Fibroblast of lung (primary cell): ENCODE measurements around the gene IDE. TPM values are rescaled to one million over a fixed set of nuclear protein-coding genes. Genes with fewer than 3 reads are reported as not detected.
"Not testable (repeated sequence)": the region's sequence is repeated elsewhere in the genome, so short reads cannot be mapped to it uniquely, and the experiment has no call there.

Experiments
- DNase-seq, 2 donors: peaks; one replicate each; pipeline versions ENCODE4 v3.0.0 to v3.0.0-alpha.2; 2010; ENCODE audit warnings: low read depth in 2 of 2
- H2AFZ ChIP-seq: 2 replicates; pipeline ENCODE4 v1.5.1; 2012; ENCODE audit warnings: low read length, control low read depth, inconsistent platforms
- H3K27ac ChIP-seq: 2 replicates; pipeline ENCODE4 v1.5.1; 2011; ENCODE audit warnings: low read length, control low read depth; ENCODE audit not compliant: insufficient read depth
- H3K27me3 ChIP-seq: 2 replicates; pipeline ENCODE4 v1.5.1; 2011; ENCODE audit warnings: mild to moderate bottlenecking, low read length; ENCODE audit not compliant: control insufficient read depth, insufficient read depth
- H3K36me3 ChIP-seq: 2 replicates; pipeline ENCODE4 v1.5.1; 2011; ENCODE audit warnings: low read length; ENCODE audit not compliant: control insufficient read depth, insufficient read depth
- H3K4me1 ChIP-seq: 2 replicates; pipeline ENCODE4 v1.5.1; 2011; ENCODE audit warnings: low read length; ENCODE audit not compliant: control insufficient read depth, insufficient read depth; ENCODE audit errors: extremely low read depth
- H3K4me2 ChIP-seq: 2 replicates; pipeline ENCODE4 v1.5.1; 2011; ENCODE audit warnings: low read length, control low read depth; ENCODE audit not compliant: insufficient read depth; ENCODE audit errors: extremely low read depth
- H3K4me3 ChIP-seq, 4 experiments: fragments of 200-600 bp in 1 of 4; sonication (generic) in 1 of 4; replicated peaks in 1 of 4; 2 replicates each; pipeline ENCODE4 v1.5.1; 2011 to 2016; ENCODE audit warnings: low read length in 4 of 4, low read depth in 3 of 4, mild to moderate bottlenecking in 3 of 4, control low read depth in 2 of 4, inconsistent platforms in 1 of 4, mixed read lengths in 1 of 4; ENCODE audit not compliant: insufficient read depth in 1 of 4; ENCODE audit errors: control extremely low read depth in 1 of 4
- H3K79me2 ChIP-seq: 2 replicates; pipeline ENCODE4 v1.5.1; 2012; ENCODE audit warnings: mild to moderate bottlenecking, low read length, inconsistent platforms; ENCODE audit not compliant: control insufficient read depth, insufficient read depth
- H3K9ac ChIP-seq: 2 replicates; pipeline ENCODE4 v1.5.1; 2011; ENCODE audit warnings: mild to moderate bottlenecking, low read length, control low read depth; ENCODE audit not compliant: insufficient read depth
- H3K9me3 ChIP-seq: 2 replicates; pipeline ENCODE4 v1.5.1; 2012; ENCODE audit warnings: low read depth, low read length; ENCODE audit not compliant: control insufficient read depth, insufficient read depth
- H4K20me1 ChIP-seq: 2 replicates; pipeline ENCODE4 v1.5.1; 2011; ENCODE audit warnings: low read length; ENCODE audit not compliant: control insufficient read depth, insufficient read depth; ENCODE audit errors: extremely low read depth
- CTCF ChIP-seq, 2 donors: IDR thresholded peaks in 1 of 2; conservative IDR thresholded peaks in 1 of 2; 1 replicate in 1 of 2; 2 replicates in 1 of 2; pipeline ENCODE4 v1.5.1; 2011 to 2012; ENCODE audit warnings: low read length in 2 of 2, control low read depth in 1 of 2, inconsistent platforms in 1 of 2, low read depth in 1 of 2, mild to moderate bottlenecking in 1 of 2
- EZH2 ChIP-seq: IDR thresholded peaks from 2 replicates; pipeline ENCODE4 v1.5.1; 2012; ENCODE audit warnings: low read length, control low read depth, mild to moderate bottlenecking; ENCODE audit errors: missing control alignments
- polyA plus RNA-seq, 2 donors: library from polyadenylated mRNA; depleted of rRNA in 1 of 2; stranded (reverse) in 1 of 2; unstranded in 1 of 2; fragments of >200 nt; gene quantifications; 2 replicates each; pipeline ENCODE4 v1.2.1, GENCODE V29; 2011 to 2012; ENCODE audit warnings: missing spikeins in 1 of 2
- total RNA-seq: library from RNA; depleted of rRNA; stranded (reverse); fragments of >200 nt; gene quantifications from 2 replicates; pipeline ENCODE4 v1.2.1, GENCODE V29; 2014

IDE gene
- total and polyA plus RNA-seq, 2 donors (not counting 1 experiment from before 2014, with no cell fraction given), result 21.3 to 24.5 TPM

GRCh38 chr10:92572362-92573090 lies 1.4 kb downstream of the IDE start:
- Histone ChIP-seq H3K4me3 (peak overlapping the region; percentile 70 to 98 (median 82)), H3K27me3 (no peaks in the 10 kb centered on the region), H2AFZ (peak overlapping the region; percentile 20), H3K27ac (peak overlapping the region; percentile 94), H3K4me1 (peaks cover 13% of the 10 kb centered on the region), H3K9ac (peak overlapping the region; percentile 74), H3K9me3 (no peaks in the 10 kb centered on the region), H3K36me3 (no peaks in the 10 kb centered on the region), H3K79me2 (peaks cover 21% of the 10 kb centered on the region), H4K20me1 (no peaks in the 10 kb centered on the region), H3K4me2 (peak overlapping the region; percentile 90)
- DNase-seq, result peak in 1 of 2 donors; percentile 18
- TF ChIP-seq CTCF (conservative IDR thresholded peaks at IDR 0.05 in 1 of 2, IDR thresholded peaks at IDR 0.05 in 1 of 2; ENCODE audit: low read depth in 1 of 2, low read length in 2 of 2), result no peak
- no peak for TF ChIP-seq EZH2

GRCh38 chr10:92571649-92572048 lies 2.2 kb downstream of the IDE start:
- no peak overlapping the region for H3K27ac ChIP-seq
- peaks cover 24% of the 10 kb centered on the region for H3K79me2 ChIP-seq
- TF ChIP-seq CTCF (conservative IDR thresholded peaks at IDR 0.05 in 1 of 2, IDR thresholded peaks at IDR 0.05 in 1 of 2; ENCODE audit: low read depth in 1 of 2, low read length in 2 of 2) (no peak), EZH2 (no peak)
- H2AFZ ChIP-seq, result no peak overlapping the region
- H3K36me3 ChIP-seq, result no peaks in the 10 kb centered on the region
- peak overlapping the region; percentile 90 for H3K4me2 ChIP-seq
- H3K9me3 ChIP-seq, result no peaks in the 10 kb centered on the region
- peak overlapping the region in 3 of 4 experiments; percentile 70 to 98 (median 90) for H3K4me3 ChIP-seq
- no peaks in the 10 kb centered on the region for H4K20me1 ChIP-seq
- H3K27me3 ChIP-seq, result no peaks in the 10 kb centered on the region
- DNase-seq, result peak in 1 of 2 donors; percentile 78
- no peak overlapping the region for H3K9ac ChIP-seq
- peaks cover 13% of the 10 kb centered on the region for H3K4me1 ChIP-seq

- DNase-seq, result not testable (repeated sequence)
- H3K79me2 ChIP-seq, result peaks cover 24% of the 10 kb centered on the region
Measured at GRCh38 chr10:92569663-92570062, 4.2 kb downstream of the IDE start.

More at GRCh38 chr10:92569663-92570062, 4.2 kb downstream of the IDE start:
- not testable (repeated sequence) for H2AFZ ChIP-seq, H3K4me3 ChIP-seq, H3K36me3 ChIP-seq, H3K9me3 ChIP-seq, H3K4me1 ChIP-seq, H3K9ac ChIP-seq, H4K20me1 ChIP-seq, H3K27ac ChIP-seq, H3K27me3 ChIP-seq, H3K4me2 ChIP-seq
